Cardiac muscle cell (in vitro differentiated cells and primary cell): Measurements from ENCODE around the gene KATNA1. TPM values are rescaled to one million over a fixed set of nuclear protein-coding genes. Genes with fewer than 3 reads are reported as not detected.

Source experiments
- DNase-seq, 2 donors: peaks; one replicate each; pipeline versions ENCODE4 v3.0.0 to v3.0.0-alpha.2; 2010 to 2017; ENCODE audit warnings: low read depth in 1 of 2, low spot score in 1 of 2
- H3K27ac ChIP-seq: fragments of 200-600 bp; sonication (generic); 2 replicates; pipeline ENCODE4 v1.5.1; 2016
- H3K27me3 ChIP-seq: fragments of 200-600 bp; sonication (generic); 2 replicates; pipeline ENCODE4 v1.6.0; 2016; ENCODE audit warnings: control low read depth
- H3K36me3 ChIP-seq: fragments of 200-600 bp; sonication (generic); 2 replicates; pipeline ENCODE4 v1.5.1; 2016; ENCODE audit warnings: control low read depth
- H3K4me1 ChIP-seq: fragments of 200-600 bp; sonication (generic); 2 replicates; pipeline ENCODE4 v1.8.1; 2017; ENCODE audit warnings: low read depth, mild to moderate bottlenecking, mixed run types
- H3K4me3 ChIP-seq: fragments of 200-600 bp; sonication (generic); 2 replicates; pipeline ENCODE4 v1.5.1; 2016; ENCODE audit warnings: mild to moderate bottlenecking
- H3K9me3 ChIP-seq: fragments of 200-600 bp; sonication (generic); 2 replicates; pipeline ENCODE4 v1.5.1; 2017; ENCODE audit warnings: low read depth, mild to moderate bottlenecking, control low read depth
- CTCF ChIP-seq: IDR thresholded peaks from 2 replicates; pipeline ENCODE4 v1.5.1; 2012; ENCODE audit warnings: low read depth, mild to moderate bottlenecking, low read length
- polyA plus RNA-seq: library from polyadenylated mRNA; unstranded; fragments of >200 nt; fragmentation: Nextera tagmentation; extraction: Ambion mirVana; gene quantifications from 2 replicates; pipeline ENCODE4 v1.2.1, GENCODE V29; 2016
- total RNA-seq: library from RNA; depleted of rRNA; stranded (reverse); fragments of >200 nt; gene quantifications from 2 replicates; pipeline ENCODE4 v1.2.3, GENCODE V29; 2016

Gene KATNA1
- total and polyA plus RNA-seq, 2 experiments from 2014 or later: 16.1 to 22.5 TPM

- Histone ChIP-seq H3K27ac (no peak overlapping the region), H3K27me3 (no peaks in the 10 kb centered on the region), H3K4me1 (peaks cover 5% of the 10 kb centered on the region), H3K9me3 (no peaks in the 10 kb centered on the region), H3K36me3 (peaks cover 6% of the 10 kb centered on the region), H3K4me3 (no peak overlapping the region)
- peak in 1 of 2 donors; percentile 34 for DNase-seq
- no peak for TF ChIP-seq CTCF
Measured at GRCh38 chr6:149636124-149636523, 12.4 kb downstream of the KATNA1 start.

DNA sequence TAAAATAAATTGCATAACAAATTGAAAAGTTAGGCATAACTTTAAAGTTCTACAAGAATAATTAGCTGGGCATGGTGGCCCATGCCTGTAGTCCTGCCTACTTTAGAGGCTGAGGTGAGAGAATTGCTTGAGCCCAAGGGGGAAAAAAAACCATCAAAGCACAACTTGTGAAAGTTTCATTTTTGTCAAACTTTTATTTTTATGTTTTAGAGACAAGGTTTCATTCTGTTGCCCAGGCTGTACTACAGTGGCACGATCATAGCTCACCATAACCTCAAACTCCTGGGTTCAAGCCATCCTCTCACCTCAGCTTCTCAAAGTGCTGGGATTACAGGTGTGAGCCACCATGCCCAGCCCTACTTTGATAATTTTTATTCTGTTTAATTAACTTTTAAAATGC lies 14.2 kb downstream of the KATNA1 start:
- Histone ChIP-seq H3K9me3 (no peaks in the 10 kb centered on the region), H3K4me3 (no peak overlapping the region), H3K27ac (no peak overlapping the region), H3K4me1 (no peaks in the 10 kb centered on the region), H3K36me3 (peaks cover 15% of the 10 kb centered on the region), H3K27me3 (no peaks in the 10 kb centered on the region)
- no peak for TF ChIP-seq CTCF
- DNase-seq: no peak

GRCh38 chr6:149628875-149629510 lies 19.5 kb downstream of the KATNA1 start:
- H3K4me3 ChIP-seq: no peak overlapping the region
- H3K27ac ChIP-seq: no peak overlapping the region
- H3K27me3 ChIP-seq: no peaks in the 10 kb centered on the region
- DNase-seq: no peak
- TF ChIP-seq CTCF: no peak
- no peaks in the 10 kb centered on the region for H3K4me1 ChIP-seq
- H3K36me3 ChIP-seq: peaks cover 9% of the 10 kb centered on the region
- no peaks in the 10 kb centered on the region for H3K9me3 ChIP-seq

- peaks cover 14% of the 10 kb centered on the region for H3K36me3 ChIP-seq
- H3K4me3 ChIP-seq: no peak overlapping the region
- H3K27me3 ChIP-seq: no peaks in the 10 kb centered on the region
- no peak overlapping the region for H3K27ac ChIP-seq
- H3K9me3 ChIP-seq: no peaks in the 10 kb centered on the region
- DNase-seq: no peak
- no peaks in the 10 kb centered on the region for H3K4me1 ChIP-seq
- TF ChIP-seq CTCF: no peak
Measured at GRCh38 chr6:149627672-149628071, 20.8 kb downstream of the KATNA1 start.

DNA sequence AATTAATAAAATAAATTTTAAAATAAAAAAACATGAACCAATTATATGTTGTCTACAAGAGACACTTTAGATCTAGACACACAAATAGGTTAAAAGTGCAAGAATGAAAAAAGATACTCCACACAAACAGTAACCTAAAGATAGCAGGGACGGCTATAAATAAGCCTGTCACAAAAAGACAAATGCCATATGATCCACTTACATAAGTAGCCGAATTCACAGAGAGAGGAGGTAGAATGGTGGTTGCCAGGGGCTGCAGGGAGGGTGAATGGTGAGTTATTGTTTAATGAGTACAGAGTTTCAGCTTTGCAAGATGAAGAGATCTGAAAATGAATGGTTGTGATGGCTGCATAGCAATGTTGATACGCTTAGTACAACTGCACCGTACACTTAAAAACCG lies 32.7 kb downstream of the KATNA1 start:
- no peaks in the 10 kb centered on the region for H3K9me3 ChIP-seq
- peak overlapping the region; percentile 62 for H3K27ac ChIP-seq
- H3K4me1 ChIP-seq: peaks cover 12% of the 10 kb centered on the region
- peak in 1 of 2 donors; percentile 75 for DNase-seq
- no peak overlapping the region for H3K4me3 ChIP-seq
- H3K36me3 ChIP-seq: no peaks in the 10 kb centered on the region
- TF ChIP-seq CTCF: no peak
- no peaks in the 10 kb centered on the region for H3K27me3 ChIP-seq
